Loucy (cell line): Measurements from ENCODE around the gene COL25A1.

ENCODE experiments used
- H2AFZ ChIP-seq: fragments of 200-600 bp; sonication (generic); 2 replicates; pipeline ENCODE4 v1.6.0; 2016; ENCODE audit warnings: antibody characterized with exemption, mild to moderate bottlenecking, low read length, moderate library complexity
- H3F3A ChIP-seq: fragments of 200-600 bp; 2 replicates; pipeline ENCODE4 v1.6.0; 2016; ENCODE audit warnings: antibody characterized with exemption, low read depth, mild to moderate bottlenecking
- H3K27me3 ChIP-seq: fragments of 200-600 bp; sonication (generic); 2 replicates; pipeline ENCODE4 v1.6.1; 2014; ENCODE audit warnings: low read length, mild to moderate bottlenecking; ENCODE audit not compliant: insufficient read depth, poor library complexity, severe bottlenecking
- H3K36me3 ChIP-seq: fragments of 200-600 bp; sonication (generic); 2 replicates; pipeline ENCODE4 v1.6.1; 2016; ENCODE audit warnings: low read length; ENCODE audit not compliant: insufficient read depth
- H3K4me1 ChIP-seq: fragments of 200-600 bp; sonication (generic); 2 replicates; pipeline ENCODE4 v1.5.1; 2014; ENCODE audit warnings: low read length, mild to moderate bottlenecking; ENCODE audit not compliant: insufficient read depth, poor library complexity, severe bottlenecking
- H3K4me2 ChIP-seq: fragments of 200-600 bp; sonication (generic); 2 replicates; pipeline ENCODE4 v1.6.0; 2014; ENCODE audit warnings: antibody characterized with exemption, low read length, low read depth, mild to moderate bottlenecking; ENCODE audit not compliant: poor library complexity, severe bottlenecking
- H3K4me3 ChIP-seq: fragments of 200-600 bp; sonication (generic); 2 replicates; pipeline ENCODE4 v1.5.1; 2014; ENCODE audit warnings: low read length, mild to moderate bottlenecking, mixed read lengths; ENCODE audit not compliant: poor library complexity, severe bottlenecking
- H3K79me2 ChIP-seq: fragments of 200-600 bp; sonication (generic); 2 replicates; pipeline ENCODE4 v1.6.1; 2014; ENCODE audit warnings: low read length; ENCODE audit not compliant: insufficient read depth
- H3K9ac ChIP-seq: fragments of 200-600 bp; sonication (generic); 2 replicates; pipeline ENCODE4 v1.6.0; 2014; ENCODE audit warnings: mild to moderate bottlenecking, low read depth, low read length, moderate library complexity; ENCODE audit not compliant: poor library complexity, severe bottlenecking
- H3K9me2 ChIP-seq: fragments of 200-600 bp; sonication (generic); replicated peaks from 2 replicates; pipeline ENCODE4 v1.6.1; 2016; ENCODE audit warnings: low read depth, low read length, mixed read lengths
- H3K9me3 ChIP-seq: fragments of 200-600 bp; sonication (generic); 2 replicates; pipeline ENCODE4 v1.6.1; 2014; ENCODE audit warnings: mild to moderate bottlenecking, antibody characterized with exemption, low read length, low read depth; ENCODE audit not compliant: insufficient read depth
- H4K20me1 ChIP-seq: fragments of 200-600 bp; sonication (generic); 2 replicates; pipeline ENCODE4 v1.6.0; 2014; ENCODE audit warnings: antibody characterized with exemption, low read length, mild to moderate bottlenecking; ENCODE audit not compliant: insufficient read depth, poor library complexity, severe bottlenecking
- CTCF ChIP-seq: fragments of 200-600 bp; sonication (generic); conservative IDR thresholded peaks from 2 replicates; pipeline ENCODE4 v1.5.1; 2014; ENCODE audit warnings: mild to moderate bottlenecking, antibody characterized with exemption, low read length
- EZH2phosphoT487 ChIP-seq: fragments of 200-600 bp; IDR thresholded peaks from 2 replicates; pipeline ENCODE4 v1.6.1; 2018; ENCODE audit warnings: antibody characterized with exemption, mild to moderate bottlenecking, moderate library complexity, borderline replicate concordance

COL25A1 gene

GRCh38 chr4:109163493-109163892 lies 139.0 kb downstream of the COL25A1 start:
- no peak overlapping the region for H3K9ac ChIP-seq
- H3F3A ChIP-seq, result no peaks in the 10 kb centered on the region
- TF ChIP-seq CTCF, result no peak
- no peak overlapping the region for H2AFZ ChIP-seq
- H3K9me2 ChIP-seq, result no peaks in the 10 kb centered on the region; the same call in 1 of the 2 replicates
- H3K4me3 ChIP-seq, result no peak overlapping the region
- H3K4me2 ChIP-seq, result no peak overlapping the region
- no peaks in the 10 kb centered on the region for H3K27me3 ChIP-seq
- H3K4me1 ChIP-seq, result no peaks in the 10 kb centered on the region
- H4K20me1 ChIP-seq, result no peaks in the 10 kb centered on the region
- H3K79me2 ChIP-seq, result no peaks in the 10 kb centered on the region
- H3K9me3 ChIP-seq, result no peaks in the 10 kb centered on the region
- no peaks in the 10 kb centered on the region for H3K36me3 ChIP-seq

- H3K4me1 ChIP-seq, result no peaks in the 10 kb centered on the region
- H3K9ac ChIP-seq, result no peak overlapping the region
- H3F3A ChIP-seq, result no peaks in the 10 kb centered on the region
- H2AFZ ChIP-seq, result no peak overlapping the region
- TF ChIP-seq CTCF (0 out of 2 replicates have a peak, but pooled peaks have one; percentile 19), EZH2phosphoT487 (no peak)
- H4K20me1 ChIP-seq, result no peaks in the 10 kb centered on the region
- H3K79me2 ChIP-seq, result no peaks in the 10 kb centered on the region
- H3K9me2 ChIP-seq, result no peaks in the 10 kb centered on the region; the same call in 1 of the 2 replicates
- H3K27me3 ChIP-seq, result no peaks in the 10 kb centered on the region
- H3K36me3 ChIP-seq, result no peaks in the 10 kb centered on the region
- H3K4me2 ChIP-seq, result no peak overlapping the region
- no peak overlapping the region for H3K4me3 ChIP-seq
- no peaks in the 10 kb centered on the region for H3K9me3 ChIP-seq
These were observed 139.7 kb downstream of the COL25A1 start for GRCh38 chr4:109162759-109163158.

- H3K4me2 ChIP-seq, result no peak overlapping the region
- no peaks in the 10 kb centered on the region for H3K4me1 ChIP-seq
- no peaks in the 10 kb centered on the region for H4K20me1 ChIP-seq
- H3K9me2 ChIP-seq, result no peaks in the 10 kb centered on the region; the same call in 1 of the 2 replicates
- H3K9me3 ChIP-seq, result no peaks in the 10 kb centered on the region
- no peaks in the 10 kb centered on the region for H3K36me3 ChIP-seq
- H3F3A ChIP-seq, result no peaks in the 10 kb centered on the region
- H3K4me3 ChIP-seq, result no peak overlapping the region
- H3K79me2 ChIP-seq, result no peaks in the 10 kb centered on the region
- H3K9ac ChIP-seq, result no peak overlapping the region
- H3K27me3 ChIP-seq, result no peaks in the 10 kb centered on the region
- TF ChIP-seq EZH2phosphoT487 (no peak), CTCF (no peak)
- H2AFZ ChIP-seq, result no peak overlapping the region
These were observed 142.0 kb downstream of the COL25A1 start for GRCh38 chr4:109160494-109160893.
